HCT116 (cell line): ENCODE results near the gene TFB2M. TPM values are rescaled to one million over a fixed set of nuclear protein-coding genes. Genes with fewer than 3 reads are reported as not detected.

Source experiments
- ATAC-seq: fragments of 200-7000 bp; cut with Tn5 transposase; 2 replicates; pipeline ENCODE4 v1.9.1; 2020; ENCODE audit warnings: mild to moderate bottlenecking, moderate library complexity
- BruUV-seq: library from RNA; stranded (reverse); fragments of 400-500 nt; replicated peaks from 2 replicates; lab custom pipeline; 2021; lab: Mats Ljungman, UMichigan
- CTCF ChIA-PET: fragments of 300-600 bp; sonication (Branson Sonifier 250); formaldehyde crosslinking; loops from one replicate; lab custom pipeline; 2021; ENCODE audit warnings: antibody characterized with exemption; lab: Charles Lee
- POLR2A ChIA-PET: fragments of 300-600, 350-600 bp; sonication (Branson Sonifier 250); formaldehyde crosslinking; loops from one replicate; lab custom pipeline; 2021; ENCODE audit warnings: antibody characterized with exemption; lab: Charles Lee
- RAD21 ChIA-PET, 2 experiments: fragments of 300-600 bp; sonication (Branson Sonifier 250); formaldehyde crosslinking; loops; one replicate each; lab custom pipeline; 2023; ENCODE audit warnings: low total read pairs in 2 of 2; ENCODE audit not compliant: uncharacterized antibody in 2 of 2, unreplicated experiment in 2 of 2, low non-redundant PET in 1 of 2; lab: Charles Lee
- DNase-seq: peaks from one replicate; pipeline ENCODE4 v3.0.0-alpha.2; 2010; ENCODE audit warnings: low read depth, low spot score
- H2AFZ ChIP-seq: fragments of 200-600 bp; shearing (Covaris generic), sonication (generic); 2 replicates; pipeline ENCODE4 v1.6.1; 2017; ENCODE audit warnings: low read depth, mixed run types, mixed read lengths, antibody characterized with exemption, low read length; ENCODE audit not compliant: poor library complexity, severe bottlenecking
- H3K27ac ChIP-seq: 2 replicates; pipeline ENCODE4 v1.5.1; 2012; ENCODE audit warnings: low read depth, low read length
- H3K27me3 ChIP-seq: fragments of 200-600 bp; sonication (generic); 2 replicates; pipeline ENCODE4 v1.6.1; 2016; ENCODE audit warnings: mixed run types, low read length, mixed read lengths; ENCODE audit not compliant: insufficient read depth
- H3K36me3 ChIP-seq, 2 experiments: fragments of 200-500 bp in 1 of 2; fragments of 200-600 bp in 1 of 2; sonication (Bioruptor generic) in 1 of 2; sonication (generic) in 1 of 2; 2 replicates each; pipeline versions ENCODE4 v1.5.1 to v1.6.1; 2014 to 2016; ENCODE audit warnings: low read length in 2 of 2, inconsistent platforms in 1 of 2, mixed read lengths in 1 of 2, mixed run types in 1 of 2; ENCODE audit not compliant: insufficient read depth in 2 of 2, control insufficient read depth in 1 of 2
- H3K4me1 ChIP-seq, 2 experiments: fragments of 200-600 bp in 1 of 2; sonication (generic) in 1 of 2; 2 replicates each; pipeline versions ENCODE4 v1.5.1 to v1.6.1; 2012 to 2017; ENCODE audit warnings: low read length in 2 of 2, inconsistent platforms in 1 of 2, mild to moderate bottlenecking in 1 of 2, mixed read lengths in 1 of 2, mixed run types in 1 of 2, moderate library complexity in 1 of 2; ENCODE audit not compliant: insufficient read depth in 2 of 2, control insufficient read depth in 1 of 2
- H3K4me2 ChIP-seq: fragments of 200-600 bp; sonication (generic); 2 replicates; pipeline ENCODE4 v1.6.1; 2017; ENCODE audit warnings: mixed run types, low read length, mixed read lengths
- H3K4me3 ChIP-seq, 2 experiments: fragments of 200-600 bp in 1 of 2; sonication (generic) in 1 of 2; replicated peaks in 1 of 2; 2 replicates each; pipeline ENCODE4 v1.5.1; 2011 to 2016; ENCODE audit warnings: low read length in 2 of 2, control low read depth in 1 of 2, low read depth in 1 of 2, mild to moderate bottlenecking in 1 of 2, mixed read lengths in 1 of 2, mixed run types in 1 of 2
- H3K79me2 ChIP-seq: fragments of 200-600 bp; sonication (generic); 2 replicates; pipeline ENCODE4 v1.6.1; 2017; ENCODE audit warnings: mild to moderate bottlenecking, mixed run types, low read length, moderate library complexity, mixed read lengths; ENCODE audit not compliant: insufficient read depth
- H3K9ac ChIP-seq: fragments of 200-600 bp; sonication (generic); 2 replicates; pipeline ENCODE4 v1.6.1; 2016; ENCODE audit warnings: low read length, mixed read lengths
- H3K9me2 ChIP-seq: fragments of 200-600 bp; sonication (generic), shearing (Covaris generic); 2 replicates; pipeline ENCODE4 v1.6.1; 2017; ENCODE audit warnings: mixed run types, mild to moderate bottlenecking, moderate library complexity; ENCODE audit not compliant: insufficient read depth
- H3K9me3 ChIP-seq, 2 experiments: fragments of 200-500 bp in 1 of 2; fragments of 200-600 bp in 1 of 2; sonication (Bioruptor generic) in 1 of 2; sonication (generic) in 1 of 2; 2 replicates each; pipeline ENCODE4 v1.6.1; 2014 to 2017; ENCODE audit warnings: low read length in 2 of 2, mixed read lengths in 2 of 2, inconsistent platforms in 1 of 2, low read depth in 1 of 2, mild to moderate bottlenecking in 1 of 2, mixed run types in 1 of 2, moderate library complexity in 1 of 2; ENCODE audit not compliant: control insufficient read depth in 1 of 2, insufficient read depth in 1 of 2
- H4K20me1 ChIP-seq: fragments of 200-600 bp; sonication (generic), shearing (Covaris generic); 2 replicates; pipeline ENCODE4 v1.6.1; 2017; ENCODE audit warnings: mixed run types, mild to moderate bottlenecking, moderate library complexity; ENCODE audit not compliant: insufficient read depth
- ATF3 ChIP-seq: IDR thresholded peaks from 2 replicates; pipeline ENCODE4 v1.6.1; 2012
- CBX3 ChIP-seq: IDR thresholded peaks from 2 replicates; pipeline ENCODE4 v1.6.1; 2012; ENCODE audit warnings: low read depth
- ELF1 ChIP-seq: IDR thresholded peaks from 2 replicates; pipeline ENCODE4 v1.6.1; 2012; ENCODE audit warnings: low read depth, borderline replicate concordance
- EZH2phosphoT487 ChIP-seq: fragments of 200-600 bp; IDR thresholded peaks from 2 replicates; pipeline ENCODE4 v1.6.1; 2018; ENCODE audit warnings: antibody characterized with exemption, borderline replicate concordance
- FOSL1 ChIP-seq: IDR thresholded peaks from 2 replicates; pipeline ENCODE4 v1.6.1; 2012; ENCODE audit warnings: low read depth
- POLR2A ChIP-seq: IDR thresholded peaks from 2 replicates; pipeline ENCODE4 v1.7.0; 2011; ENCODE audit warnings: borderline replicate concordance; ENCODE audit not compliant: insufficient read depth, insufficient read length; ENCODE audit errors: extremely low read depth
- SIN3A ChIP-seq: IDR thresholded peaks from 2 replicates; pipeline ENCODE4 v1.6.1; 2012; ENCODE audit warnings: low read depth
- ZNF274 ChIP-seq: fragments of 200-500 bp; sonication (Bioruptor generic); IDR thresholded peaks from 2 replicates; pipeline ENCODE4 v1.6.1; 2014; ENCODE audit warnings: mild to moderate bottlenecking, low read depth, low read length, inconsistent platforms
- intact Hi-C: fragments of 100-400 bp; cut with micrococcal nuclease; formaldehyde crosslinking; loops from 2 replicates; pipeline ENCODE4 v1.10.0; 2022
- total RNA-seq: library from RNA; stranded (reverse); gene quantifications from one replicate; pipeline ENCODE4 v1.2.1, GENCODE V29; 2021; ENCODE audit not compliant: unreplicated experiment
- TF ChIP-seq, protein P1 (sequence below): IDR thresholded peaks from 2 replicates; pipeline ENCODE4 v1.6.1; 2012; ENCODE audit warnings: low read depth

The TFB2M gene
- total RNA-seq, 1 experiment from 2014 or later = 24.4 TPM

GRCh38 chr1:246506367-246506673, 59.7 kb downstream of the TFB2M start:
- TF ChIP-seq EZH2phosphoT487 (no peak), ZNF274 (no peak), SIN3A (no peak), FOSL1 (no peak), CBX3 (no peak), ELF1 (no peak), POLR2A (no peak), ATF3 (no peak)
- TF ChIP-seq, protein P1, sequence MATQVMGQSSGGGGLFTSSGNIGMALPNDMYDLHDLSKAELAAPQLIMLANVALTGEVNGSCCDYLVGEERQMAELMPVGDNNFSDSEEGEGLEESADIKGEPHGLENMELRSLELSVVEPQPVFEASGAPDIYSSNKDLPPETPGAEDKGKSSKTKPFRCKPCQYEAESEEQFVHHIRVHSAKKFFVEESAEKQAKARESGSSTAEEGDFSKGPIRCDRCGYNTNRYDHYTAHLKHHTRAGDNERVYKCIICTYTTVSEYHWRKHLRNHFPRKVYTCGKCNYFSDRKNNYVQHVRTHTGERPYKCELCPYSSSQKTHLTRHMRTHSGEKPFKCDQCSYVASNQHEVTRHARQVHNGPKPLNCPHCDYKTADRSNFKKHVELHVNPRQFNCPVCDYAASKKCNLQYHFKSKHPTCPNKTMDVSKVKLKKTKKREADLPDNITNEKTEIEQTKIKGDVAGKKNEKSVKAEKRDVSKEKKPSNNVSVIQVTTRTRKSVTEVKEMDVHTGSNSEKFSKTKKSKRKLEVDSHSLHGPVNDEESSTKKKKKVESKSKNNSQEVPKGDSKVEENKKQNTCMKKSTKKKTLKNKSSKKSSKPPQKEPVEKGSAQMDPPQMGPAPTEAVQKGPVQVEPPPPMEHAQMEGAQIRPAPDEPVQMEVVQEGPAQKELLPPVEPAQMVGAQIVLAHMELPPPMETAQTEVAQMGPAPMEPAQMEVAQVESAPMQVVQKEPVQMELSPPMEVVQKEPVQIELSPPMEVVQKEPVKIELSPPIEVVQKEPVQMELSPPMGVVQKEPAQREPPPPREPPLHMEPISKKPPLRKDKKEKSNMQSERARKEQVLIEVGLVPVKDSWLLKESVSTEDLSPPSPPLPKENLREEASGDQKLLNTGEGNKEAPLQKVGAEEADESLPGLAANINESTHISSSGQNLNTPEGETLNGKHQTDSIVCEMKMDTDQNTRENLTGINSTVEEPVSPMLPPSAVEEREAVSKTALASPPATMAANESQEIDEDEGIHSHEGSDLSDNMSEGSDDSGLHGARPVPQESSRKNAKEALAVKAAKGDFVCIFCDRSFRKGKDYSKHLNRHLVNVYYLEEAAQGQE = no peak
- Histone ChIP-seq H3K4me3 (peak overlapping the region; percentile 82 to 85), H3K9ac (peak overlapping the region; percentile 65), H3K27ac (no peak overlapping the region), H3K9me2 (no peaks in the 10 kb centered on the region), H2AFZ (no peak overlapping the region), H3K36me3 (no peaks in the 10 kb centered on the region; a peak in 1 of 4 replicates), H3K79me2 (no peaks in the 10 kb centered on the region), H3K4me2 (peak overlapping the region; percentile 89), H3K27me3 (no peaks in the 10 kb centered on the region), H4K20me1 (no peaks in the 10 kb centered on the region), H3K4me1 (peaks cover 0 to 13% of the 10 kb centered on the region in 2 experiments; a peak in 2 of 4 replicates), H3K9me3 (no peaks in the 10 kb centered on the region)
- BruUV-seq = TSS peak; percentile 39
- POLR2A ChIA-PET = no interaction called here
- ATAC-seq (no peak), DNase-seq (no peak)
- CTCF ChIA-PET = interaction anchor here (1.0 kb wide), 1 partner anchor 248 kb away, joined by 3 read pairs; no protein-coding TSS in a partner anchor
- intact Hi-C loops = no loop called here
- RAD21 ChIA-PET = no interaction called here
